HG02870 (cell line): ENCODE data around the gene ARPC3.
A peak's percentile ranks its signal among the peaks of the same experiment; 100 is the strongest.
"Not testable (repeated sequence)": the region's sequence is repeated elsewhere in the genome, so short reads cannot be mapped to it uniquely, and the experiment has no call there.

Experiments
- ATAC-seq: cut with Tn5 transposase; IDR thresholded peaks from one replicate; pipeline ENCODE4 v1.9.1; 2021; ENCODE audit warnings: mild to moderate bottlenecking, moderate library complexity; ENCODE audit not compliant: unreplicated experiment

ARPC3 gene

DNA sequence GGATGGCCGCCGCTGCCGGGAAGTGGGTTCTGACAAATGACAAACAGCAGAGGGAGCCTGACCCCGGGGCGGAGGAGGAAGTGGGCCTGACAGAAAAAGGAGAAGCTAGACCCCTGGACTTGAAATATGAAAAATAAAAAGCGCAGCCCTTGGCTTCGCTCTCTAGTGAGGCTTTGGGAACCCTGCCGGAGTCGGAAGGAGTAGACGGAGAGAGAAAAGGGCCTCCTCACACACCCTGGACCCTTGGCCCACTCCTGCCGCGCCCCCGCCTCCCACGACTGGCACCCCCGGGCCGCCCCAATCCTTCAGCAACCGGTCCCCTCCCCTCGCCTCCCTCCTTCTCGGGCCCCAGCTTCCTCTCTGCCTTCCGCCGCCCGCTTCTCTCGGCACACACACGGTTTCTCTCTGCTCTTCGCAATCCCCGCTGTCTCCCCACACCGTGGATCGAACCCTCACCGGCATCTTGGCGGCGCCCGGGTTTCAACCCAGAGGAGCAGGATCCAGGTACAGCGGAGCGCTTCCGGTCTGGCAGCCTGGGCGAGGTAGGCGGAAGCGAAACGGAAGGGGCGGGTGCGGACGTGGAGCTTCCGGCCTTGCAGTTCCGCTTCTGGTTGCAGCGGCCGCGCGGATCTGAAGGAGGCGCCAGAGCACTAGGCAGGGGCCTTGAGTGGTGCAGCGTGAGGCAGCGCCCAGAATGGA is at the start of gene ARPC3:
Gene ARPC3, minus strand, starts transcription at position 539 of the 699 bp plus-strand sequence. Its CDS starts 77 bp downstream, at position 462.
- ATAC-seq: peak; percentile 90

DNA sequence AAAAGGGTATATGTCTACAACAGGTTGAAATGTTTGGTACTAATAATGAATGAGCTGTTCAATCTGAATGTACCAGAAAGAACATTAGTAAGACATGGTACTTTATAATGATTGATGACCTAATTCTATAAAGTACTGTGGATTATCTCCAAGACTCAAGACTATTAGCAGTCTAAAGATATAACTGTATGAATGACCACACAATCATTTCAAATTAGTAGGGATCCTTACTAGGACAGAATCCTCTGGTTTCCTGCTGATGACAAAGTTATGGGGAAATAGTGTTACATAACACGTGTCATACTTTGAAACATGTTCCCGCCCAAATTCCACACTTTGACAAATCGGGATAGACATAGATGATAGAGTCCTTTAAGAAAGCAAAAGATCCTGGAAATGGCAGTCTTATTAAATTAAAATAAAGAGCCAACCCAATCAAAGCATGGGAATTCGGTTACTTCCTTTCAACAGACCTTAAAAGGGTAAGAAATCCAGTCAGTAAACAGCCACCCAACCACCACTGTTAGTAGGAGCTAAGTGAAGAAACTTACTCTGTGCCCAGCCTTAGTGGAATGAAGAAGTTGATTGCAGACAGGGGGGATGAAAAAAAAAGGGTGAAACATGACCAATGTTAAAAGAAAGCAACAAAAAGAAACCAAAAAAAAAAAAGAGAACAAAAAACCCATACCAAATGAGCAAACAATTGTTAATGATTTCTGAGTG is 49.0 kb upstream of the ARPC3 start:
- no peak for ATAC-seq

DNA sequence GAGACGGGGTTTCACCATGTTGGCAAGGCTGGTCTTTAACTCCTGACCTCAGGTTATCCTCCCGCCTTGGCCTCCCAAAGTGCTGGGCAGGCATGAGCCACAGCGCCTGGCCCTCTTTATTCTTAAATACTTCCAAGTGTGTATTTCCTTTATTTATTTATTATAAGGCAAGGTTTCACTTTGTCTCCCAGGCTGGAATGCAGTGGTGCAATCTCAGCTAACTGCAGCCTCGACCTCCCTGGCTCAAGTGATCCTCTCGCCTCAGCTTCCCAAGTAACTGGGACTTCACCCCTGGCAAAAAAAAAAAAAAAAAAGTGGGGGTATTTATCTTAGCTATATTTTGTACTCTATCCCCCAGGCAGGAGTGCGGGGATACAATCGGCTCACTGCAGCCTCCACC is 25.3 kb upstream of the ARPC3 start:
- ATAC-seq: no peak

DNA sequence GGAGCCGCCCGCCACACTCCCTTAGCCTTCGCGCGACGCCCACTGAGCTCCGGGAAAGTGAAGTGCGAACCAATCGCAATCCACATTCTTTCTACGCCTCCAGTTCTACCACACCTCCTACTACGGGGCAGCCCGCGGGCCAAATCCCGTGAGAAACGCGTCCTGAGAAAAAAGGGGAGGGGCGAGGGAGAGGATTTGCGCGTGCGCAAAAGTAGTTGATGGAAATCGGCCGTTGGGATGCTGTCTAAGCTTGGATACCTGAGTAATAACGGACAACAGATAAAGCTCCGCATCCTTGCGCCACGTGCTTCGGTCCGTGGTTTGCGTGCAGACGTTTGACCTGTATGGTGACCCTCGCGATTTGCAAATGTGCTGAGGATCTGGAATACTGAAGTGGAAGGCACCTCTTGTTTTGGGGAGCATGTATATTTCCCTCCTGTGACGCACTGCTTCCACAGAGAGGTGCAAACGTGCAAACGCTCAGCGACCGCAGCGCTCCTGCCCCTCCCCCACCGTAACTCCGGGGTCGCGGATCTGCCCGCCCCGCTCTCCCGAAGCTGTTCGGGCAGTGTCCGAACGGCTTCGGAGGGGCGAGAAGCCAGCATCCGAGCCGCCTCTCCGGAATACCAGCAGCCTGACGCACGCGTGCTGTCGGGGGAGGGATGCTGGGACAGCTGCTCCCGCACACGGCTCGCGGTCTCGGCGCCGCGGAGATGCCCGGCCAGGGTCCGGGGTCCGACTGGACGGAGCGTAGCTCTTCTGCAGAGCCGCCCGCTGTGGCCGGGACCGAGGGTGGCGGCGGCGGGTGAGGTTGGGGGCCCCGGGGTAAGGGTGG is 18.3 kb upstream of the ARPC3 start, which contains the start of the genes FAM216A and GPN3:
Gene FAM216A, plus strand, starts transcription at position 632 of the 835 bp plus-strand sequence. Its CDS starts 31 bp downstream, at position 663.
Gene GPN3, minus strand, starts transcription at position 44 of the 835 bp plus-strand sequence. CDS start 54 bp downstream, outside the sequence.
- peak; percentile 66 for ATAC-seq

DNA sequence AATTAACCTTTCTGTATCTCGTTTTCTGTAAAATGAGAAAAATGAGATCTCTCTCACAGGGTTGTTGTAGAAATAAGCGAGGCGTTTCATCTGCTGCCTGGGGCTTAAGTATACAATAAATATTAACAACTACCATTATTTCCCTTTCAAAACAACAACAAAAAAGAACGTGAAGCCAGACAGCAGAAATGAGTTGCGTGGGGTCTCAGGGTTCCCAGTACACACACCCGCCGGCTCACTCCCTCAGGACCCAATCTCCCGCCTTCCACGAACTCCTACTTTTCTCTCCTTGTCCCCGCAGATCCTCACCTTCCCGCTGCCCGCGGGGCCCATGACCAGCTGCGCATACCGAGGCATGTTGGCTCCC is 17.7 kb upstream of the ARPC3 start:
- no peak for ATAC-seq

DNA sequence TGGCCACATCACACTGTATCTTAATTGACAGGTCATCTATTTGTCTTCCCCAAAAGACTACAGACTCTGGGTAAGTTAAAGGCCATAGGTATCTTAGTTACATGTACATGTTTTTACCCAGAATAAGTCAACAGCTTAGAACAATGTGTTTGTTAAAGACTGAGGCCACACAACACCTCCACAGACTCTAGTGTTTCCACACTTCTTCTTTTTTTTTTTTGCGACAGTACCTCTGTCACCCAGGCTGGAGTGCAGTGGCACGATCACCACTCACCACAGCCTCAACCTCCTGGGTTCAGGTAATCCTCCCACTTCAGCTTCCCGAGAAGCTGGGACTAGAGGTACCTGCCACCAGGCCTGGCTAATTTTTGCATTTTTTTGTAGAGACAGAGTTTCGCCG is 16.7 kb upstream of the ARPC3 start:
- ATAC-seq: no peak

DNA sequence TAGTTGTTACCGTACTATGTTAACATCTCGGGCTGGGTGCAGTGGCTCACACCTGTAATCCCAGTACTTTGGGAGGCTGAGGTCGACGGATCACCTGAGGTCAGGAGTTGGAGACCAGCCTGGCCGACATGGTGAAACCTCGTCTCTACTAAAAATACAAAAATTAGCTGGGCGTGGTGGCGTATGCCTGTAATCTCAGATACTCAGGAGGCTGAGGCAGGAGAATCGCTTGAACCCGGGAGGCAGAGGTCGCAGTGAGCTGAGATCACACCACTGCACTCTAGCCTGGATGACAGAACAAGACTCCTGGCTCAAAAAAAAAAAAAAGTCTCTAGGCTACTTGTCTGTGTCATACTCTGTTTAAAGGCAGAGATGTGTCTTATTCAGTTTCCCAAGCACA is 15.6 kb upstream of the ARPC3 start:
- ATAC-seq: not testable (repeated sequence)

DNA sequence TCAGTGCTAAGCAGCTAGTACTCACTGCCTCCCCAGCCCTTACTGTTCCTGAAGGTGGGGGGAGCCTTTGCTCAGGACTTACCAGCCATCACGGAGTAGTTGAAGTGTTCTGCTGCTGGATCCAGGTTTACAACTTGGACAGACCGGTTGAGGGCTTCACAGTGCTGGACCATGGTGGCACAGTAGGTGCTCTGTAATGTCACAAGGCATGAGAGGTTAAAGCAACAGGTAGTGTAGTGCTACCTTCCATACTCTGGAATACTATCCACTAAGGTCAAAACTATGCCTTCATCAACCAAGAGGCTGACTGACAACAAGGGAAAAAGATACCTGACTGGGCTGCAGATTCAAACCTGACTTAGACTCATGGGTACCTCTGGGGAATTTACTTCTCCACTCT is 14.9 kb upstream of the ARPC3 start:
- no peak for ATAC-seq

DNA sequence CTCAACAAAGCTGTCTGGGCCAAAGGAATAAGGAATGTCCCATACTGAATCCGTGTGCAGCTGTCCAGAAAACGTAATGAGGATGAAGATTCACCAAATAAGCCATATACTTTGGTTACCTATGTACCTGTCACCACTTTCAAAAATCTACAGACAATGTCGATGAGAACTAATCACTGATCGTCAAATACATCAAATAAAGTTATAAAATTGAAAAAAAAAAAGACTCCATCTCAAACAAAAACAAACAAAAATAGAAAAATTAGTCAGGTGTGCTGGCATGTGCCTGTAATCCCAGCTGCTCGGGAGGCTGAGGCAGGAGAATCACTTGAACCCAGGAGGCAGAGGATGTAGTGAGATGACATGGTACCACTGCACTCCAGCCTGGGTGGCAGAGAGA is 11.1 kb upstream of the ARPC3 start:
- ATAC-seq: not testable (repeated sequence)

DNA sequence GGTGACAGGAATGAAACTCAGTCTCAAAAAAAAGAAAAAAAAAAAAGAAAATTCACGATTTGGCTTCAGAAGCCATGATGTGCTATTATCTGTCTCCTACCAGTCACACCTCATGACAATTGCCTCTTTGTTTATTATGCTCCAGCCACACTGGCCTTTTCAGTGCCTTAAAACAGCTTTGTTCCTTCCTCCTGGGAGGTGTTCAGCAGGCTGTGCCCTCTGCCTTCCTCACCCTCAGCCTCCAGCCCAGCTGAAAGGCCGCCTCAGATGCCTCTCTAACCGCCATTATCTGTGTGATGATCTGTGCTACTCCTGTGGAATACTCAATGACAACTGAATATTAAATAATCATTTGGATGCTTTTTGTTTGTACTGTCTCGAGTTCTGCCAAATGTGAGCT is 8.6 kb upstream of the ARPC3 start:
- no peak for ATAC-seq

DNA sequence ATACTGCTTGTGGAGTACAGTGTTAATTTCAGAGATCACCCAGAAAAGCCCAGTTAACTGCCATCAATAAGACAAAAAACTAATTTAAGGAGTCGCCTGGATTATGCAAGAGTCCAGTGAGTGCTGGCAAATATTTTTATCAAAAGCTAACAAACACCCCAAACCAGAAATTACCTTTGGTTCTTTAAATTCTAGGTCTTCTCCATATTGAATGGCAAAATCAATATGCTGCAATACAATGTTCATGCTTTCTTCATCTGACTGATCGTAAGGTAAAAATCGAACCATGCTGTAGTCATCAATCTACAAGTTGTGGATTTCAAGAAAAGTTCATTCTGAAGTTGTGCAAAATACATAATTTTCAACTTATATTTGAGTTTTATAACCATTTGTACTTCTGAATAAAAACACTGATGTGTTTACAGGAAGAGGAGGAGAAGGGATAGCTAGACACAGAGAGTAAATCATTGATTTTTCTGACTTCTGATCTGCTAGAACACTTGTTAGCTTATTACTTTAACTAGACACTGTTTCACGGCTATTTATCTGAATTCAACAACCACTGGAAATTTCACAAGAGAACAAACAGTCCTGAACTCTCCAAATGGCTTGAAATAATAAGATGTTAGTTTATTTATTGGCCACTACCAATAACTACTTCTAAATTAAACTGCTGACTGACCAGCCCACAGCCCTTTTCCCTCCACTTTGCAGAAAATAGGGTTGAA is 3.6 kb upstream of the ARPC3 start:
- no peak for ATAC-seq

DNA sequence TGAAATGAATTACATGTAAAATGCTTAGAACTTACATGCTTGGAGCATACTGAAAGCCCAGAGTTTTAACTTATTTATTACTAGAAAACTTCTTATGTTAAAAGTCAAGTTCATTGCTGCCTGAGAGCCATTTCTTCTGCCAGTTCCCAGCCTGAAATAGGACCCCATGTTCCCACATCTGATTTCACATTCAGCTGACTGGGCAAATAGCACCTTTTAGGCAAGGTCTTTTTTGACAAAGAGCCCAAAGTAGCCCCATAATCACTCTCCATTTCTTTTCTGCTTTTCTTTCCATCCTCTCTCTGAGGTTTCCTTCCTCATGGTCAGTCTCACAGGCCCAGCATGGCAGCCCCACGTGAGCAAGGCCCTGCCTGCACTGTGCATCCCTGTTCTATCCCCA is 1.1 kb upstream of the ARPC3 start:
- ATAC-seq: no peak

DNA sequence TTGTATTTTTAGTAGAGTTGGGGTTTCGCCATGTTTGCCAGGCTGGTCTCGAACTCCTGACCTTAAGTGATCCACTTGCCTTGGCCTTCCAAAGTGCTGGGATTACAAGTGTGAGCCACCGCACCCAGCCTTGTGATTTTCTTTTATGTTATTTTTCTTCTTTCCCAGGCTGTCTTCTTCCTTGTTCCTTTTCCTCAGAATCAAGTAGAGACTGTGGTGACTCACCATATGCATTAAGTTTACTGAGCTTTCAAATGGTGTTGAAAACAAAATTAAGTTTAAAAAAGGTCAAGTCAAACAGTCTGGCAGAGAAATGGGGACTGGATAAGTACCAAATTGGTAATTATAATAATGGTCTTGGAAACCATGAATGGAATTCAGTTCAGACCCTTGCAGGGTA is 5.7 kb downstream of the ARPC3 start:
- no peak for ATAC-seq

DNA sequence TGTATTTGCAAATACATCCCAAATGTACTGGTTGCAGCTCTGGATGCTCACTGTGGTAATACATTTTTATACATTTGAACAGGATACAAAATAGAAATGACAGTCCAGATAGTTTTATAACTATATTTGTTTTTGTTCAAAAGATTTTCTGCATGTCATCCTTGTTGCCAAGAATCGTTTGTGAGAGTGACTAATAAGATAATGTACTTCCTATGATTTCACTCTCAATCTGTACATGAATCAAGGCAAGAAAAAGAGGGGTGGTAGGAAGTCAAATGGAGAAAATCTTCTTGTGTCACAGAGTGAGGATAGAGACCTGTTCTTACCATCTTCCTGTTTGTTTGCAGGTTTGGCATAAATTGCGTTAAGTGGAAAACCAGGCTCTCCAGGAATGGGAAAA is 13.9 kb downstream of the ARPC3 start:
- ATAC-seq: no peak

DNA sequence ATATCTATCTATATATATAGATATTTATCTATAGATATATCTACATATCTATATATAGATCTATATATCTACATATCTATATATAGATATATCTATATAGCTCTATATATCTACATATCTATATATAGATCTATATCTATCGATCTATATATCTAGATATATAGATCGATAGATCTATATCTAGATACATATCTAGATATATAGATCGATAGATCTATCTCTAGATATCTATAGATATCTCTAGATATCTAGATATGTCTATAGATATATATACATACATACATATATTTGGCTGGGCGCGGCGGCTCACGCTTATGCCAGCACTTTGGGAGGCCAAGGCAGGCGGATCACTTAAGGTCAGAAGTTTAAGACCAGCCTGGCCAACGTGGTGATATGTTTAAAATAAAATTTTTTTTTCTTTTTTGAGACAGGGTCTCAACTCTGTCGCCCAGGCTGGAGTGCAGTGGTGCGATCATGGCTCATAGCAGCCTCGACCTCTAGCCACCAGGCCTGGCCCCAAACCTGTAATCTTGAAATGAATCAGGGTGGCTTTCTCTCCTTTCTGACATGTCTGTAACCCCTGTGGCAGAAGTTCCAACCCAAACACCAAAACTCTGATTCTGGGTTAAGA is 18.1 kb downstream of the ARPC3 start:
- ATAC-seq: no peak

DNA sequence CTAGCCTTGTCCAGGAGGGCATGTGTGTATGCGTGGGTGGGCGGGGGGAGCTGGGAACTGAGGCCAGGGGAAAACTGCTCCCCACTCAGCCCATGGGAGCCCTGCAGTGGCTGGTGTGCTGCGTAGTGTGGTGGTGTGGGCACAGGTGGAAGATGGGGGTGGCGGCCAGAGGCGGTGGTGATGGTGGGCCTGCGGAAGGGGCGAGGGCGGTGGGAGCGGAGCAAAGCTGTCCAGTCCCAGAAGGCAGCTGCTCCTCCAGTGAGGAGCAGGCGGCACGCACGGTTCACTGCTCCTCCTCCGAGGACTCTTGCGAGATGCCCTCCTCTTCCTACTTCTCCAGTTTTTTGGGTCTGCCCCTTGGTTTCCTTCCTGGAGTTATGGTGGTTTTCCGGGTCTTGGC is 20.5 kb downstream of the ARPC3 start:
- ATAC-seq: not testable (repeated sequence)

DNA sequence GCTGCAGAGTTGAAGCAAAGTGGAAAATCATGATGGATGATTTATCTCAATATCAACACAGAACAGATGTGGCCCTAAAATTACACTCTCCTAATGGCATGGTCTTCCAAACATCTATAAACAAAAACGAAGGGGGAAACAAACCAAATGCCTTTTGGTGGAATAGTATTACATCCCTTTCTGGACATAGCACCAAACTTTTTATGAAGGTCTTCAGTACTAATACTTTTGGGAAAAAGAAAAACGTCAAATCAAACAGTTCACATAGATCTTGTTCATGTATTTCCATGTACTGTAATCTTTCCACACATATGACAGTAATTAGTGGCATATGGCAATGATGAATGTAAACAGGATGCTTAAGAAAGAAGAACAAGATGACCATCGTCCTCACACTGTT is 23.7 kb downstream of the ARPC3 start:
- ATAC-seq: no peak

DNA sequence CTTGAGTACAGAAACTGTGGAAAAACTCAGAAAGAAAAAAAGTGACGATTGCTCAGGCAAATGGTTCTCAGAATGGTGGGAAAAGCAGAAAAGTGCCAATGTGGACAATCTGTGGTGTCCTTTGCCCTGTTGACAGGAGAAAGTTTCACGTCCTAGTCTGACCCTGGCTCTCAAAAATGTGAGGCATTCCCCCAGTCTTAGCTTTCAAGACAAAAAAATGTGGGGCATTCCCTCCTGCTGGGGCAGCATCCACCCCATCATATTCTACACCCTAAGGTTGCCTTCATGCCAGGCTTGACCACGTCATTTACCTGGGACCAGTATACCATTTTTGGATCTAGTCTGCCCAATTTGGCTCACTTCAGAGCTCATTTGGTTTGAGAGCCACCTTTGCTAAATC is 25.9 kb downstream of the ARPC3 start:
- no peak for ATAC-seq

DNA sequence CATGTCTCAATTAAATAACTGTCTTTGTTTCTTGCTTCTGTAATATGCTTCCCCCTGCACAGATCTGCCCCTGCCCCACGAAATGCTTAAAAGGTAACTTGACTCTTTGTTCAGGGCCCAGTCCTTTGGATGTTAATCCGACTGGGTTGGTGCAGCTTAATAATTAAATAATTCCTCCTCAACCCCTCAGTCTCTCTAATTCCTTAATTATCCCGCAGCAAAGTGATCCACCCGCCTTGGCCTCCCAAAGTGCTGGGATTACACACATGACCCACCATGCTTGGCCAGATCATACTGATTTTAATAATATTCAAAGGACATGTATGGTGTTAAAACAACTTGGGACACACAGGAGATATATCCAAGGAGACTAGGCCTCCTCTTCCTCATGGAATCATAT is 28.4 kb downstream of the ARPC3 start:
- ATAC-seq: no peak

DNA sequence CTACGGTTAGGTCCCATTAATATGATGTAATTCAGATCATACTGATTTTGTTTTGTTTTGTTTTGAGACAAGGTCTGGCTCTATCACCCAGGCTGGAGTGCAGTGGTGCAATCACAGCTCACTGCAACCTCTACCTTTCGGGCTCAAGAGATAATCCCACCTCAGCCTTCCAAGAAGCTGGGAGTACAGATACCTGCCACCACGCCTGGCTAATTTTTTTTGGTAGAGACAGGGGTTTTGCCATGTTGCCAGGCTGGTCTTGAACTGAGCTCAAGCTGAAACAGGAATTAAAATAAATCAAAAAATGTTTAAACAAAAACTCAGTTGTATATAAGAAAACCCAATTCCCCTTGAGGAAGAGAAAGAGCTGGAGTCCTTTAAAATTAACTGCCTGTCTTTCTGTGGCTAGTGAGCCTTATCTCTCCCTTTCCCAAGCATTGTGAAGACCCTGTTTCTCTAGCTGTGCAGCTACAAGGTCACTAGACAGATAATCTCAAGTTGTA is 28.9 kb downstream of the ARPC3 start:
- no peak for ATAC-seq
